ENCODE data around the gene BACH1.

BACH1 gene

GRCh38 chr21:29307718-29308455 is 9.2 kb downstream of the BACH1 start:
- no peak for DNase-seq
- intact Hi-C loops (cut with DNase I): no loop called here

- intact Hi-C loops (cut with DNase I): no loop called here
- no peak for DNase-seq
These were observed 9.7 kb downstream of the BACH1 start for GRCh38 chr21:29308456-29308783.

GRCh38 chr21:29309703-29310102 is 11.0 kb downstream of the BACH1 start:
- DNase-seq: no peak
- intact Hi-C loops (cut with DNase I): no loop called here

GRCh38 chr21:29311802-29312201 is 13.1 kb downstream of the BACH1 start:
- DNase-seq: no peak

GRCh38 chr21:29312981-29313380 is 14.3 kb downstream of the BACH1 start:
- no peak for DNase-seq
- intact Hi-C loops (cut with DNase I): no loop called here

More at GRCh38 chr21:29311802-29312201, 13.1 kb downstream of the BACH1 start:
- intact Hi-C loops (cut with DNase I): no loop called here

- intact Hi-C loops (cut with DNase I): no loop called here
- no peak for DNase-seq
These were observed 15.1 kb downstream of the BACH1 start for GRCh38 chr21:29313662-29314408.

GRCh38 chr21:29315131-29315749 is 16.5 kb downstream of the BACH1 start:
- intact Hi-C loops (cut with DNase I): no loop called here
- DNase-seq: no peak

GRCh38 chr21:29316029-29316742 is 17.5 kb downstream of the BACH1 start:
- no peak for DNase-seq
- intact Hi-C loops (cut with DNase I): no loop called here

- no peak for DNase-seq
- intact Hi-C loops (cut with DNase I): no loop called here
These were observed 18.1 kb downstream of the BACH1 start for GRCh38 chr21:29316806-29317205.

- intact Hi-C loops (cut with DNase I): no loop called here
- DNase-seq: no peak
These were observed 19.6 kb downstream of the BACH1 start for GRCh38 chr21:29318354-29318753.

- intact Hi-C loops (cut with DNase I): no loop called here
- DNase-seq: no peak
These were observed 21.3 kb downstream of the BACH1 start for GRCh38 chr21:29320031-29320430.

GRCh38 chr21:29321217-29321616 is 22.5 kb downstream of the BACH1 start:
- intact Hi-C loops (cut with DNase I): no loop called here
- DNase-seq: no peak

GRCh38 chr21:29321932-29322928 is 23.5 kb downstream of the BACH1 start:
- no peak for DNase-seq
- intact Hi-C loops (cut with DNase I): no loop called here

GRCh38 chr21:29323189-29323588 is 24.5 kb downstream of the BACH1 start:
- no peak for DNase-seq

GRCh38 chr21:29326914-29327554 is 28.3 kb downstream of the BACH1 start:
- DNase-seq: no peak
- intact Hi-C loops (cut with DNase I): no loop called here

More at GRCh38 chr21:29323189-29323588, 24.5 kb downstream of the BACH1 start:
- intact Hi-C loops (cut with DNase I): no loop called here

GRCh38 chr21:29329406-29329805 is 30.7 kb downstream of the BACH1 start:
- intact Hi-C loops (cut with DNase I): no loop called here
- DNase-seq: no peak

GRCh38 chr21:29330797-29331196 is 32.1 kb downstream of the BACH1 start:
- intact Hi-C loops (cut with DNase I): no loop called here
- no peak for DNase-seq
